Activated B cell treated with CpG ODN at 0.5 μM for 24 hours (primary cell): ENCODE measurements around the gene ASTN1. TPM values are rescaled to one million over a fixed set of nuclear protein-coding genes. Genes with fewer than 3 reads are reported as not detected.

ENCODE experiments used
- ATAC-seq: fragments of 200-7000 bp; cut with Tn5 transposase; one replicate; pipeline ENCODE4 v1.10.0; 2021; ENCODE audit warnings: low read depth, mild to moderate bottlenecking, moderate library complexity
- CTCF ChIA-PET: fragments of 350-600 bp; sonication (Branson Sonifier 250); formaldehyde crosslinking; loops from one replicate; lab custom pipeline; 2021; ENCODE audit warnings: antibody characterized with exemption; lab: Charles Lee
- POLR2A ChIA-PET: fragments of 350-600 bp; sonication (Branson Sonifier 250); formaldehyde crosslinking; loops from one replicate; lab custom pipeline; 2021; ENCODE audit warnings: antibody characterized with exemption; lab: Charles Lee
- DNase-seq: peaks from one replicate; pipeline ENCODE4 v3.0.0; 2022
- H3K27ac Mint-ChIP-seq: one replicate; pipeline ENCODE4 v1.8.0; 2020; ENCODE audit warnings: mixed read lengths
- H3K27me3 Mint-ChIP-seq: one replicate; pipeline ENCODE4 v1.8.0; 2021; ENCODE audit warnings: mixed read lengths
- H3K36me3 Mint-ChIP-seq: one replicate; pipeline ENCODE4 v1.8.0; 2021; ENCODE audit warnings: low read depth, mixed read lengths
- H3K4me1 Mint-ChIP-seq: one replicate; pipeline ENCODE4 v1.8.0; 2021; ENCODE audit warnings: mixed read lengths
- H3K4me3 Mint-ChIP-seq: one replicate; pipeline ENCODE4 v1.8.0; 2020; ENCODE audit warnings: mild to moderate bottlenecking, mixed read lengths
- H3K9me3 Mint-ChIP-seq: one replicate; pipeline ENCODE4 v1.8.0; 2020; ENCODE audit warnings: mixed read lengths
- intact Hi-C: fragments of 100-400 bp; cut with micrococcal nuclease; formaldehyde crosslinking; loops from one replicate; pipeline ENCODE4 v1.15.1; 2024
- total RNA-seq: library from RNA; stranded (reverse); gene quantifications from 2 replicates; pipeline ENCODE4 v1.2.3, GENCODE V29; 2022
- TF ChIP-seq, protein P1 (sequence below): fragments of 200-600 bp; IDR thresholded peaks from one replicate; pipeline ENCODE4 v1.8.0; 2022; ENCODE audit warnings: antibody characterized with exemption, mild to moderate bottlenecking

ASTN1 gene
- total RNA-seq, 1 donor from 2014 or later: not detected

DNA sequence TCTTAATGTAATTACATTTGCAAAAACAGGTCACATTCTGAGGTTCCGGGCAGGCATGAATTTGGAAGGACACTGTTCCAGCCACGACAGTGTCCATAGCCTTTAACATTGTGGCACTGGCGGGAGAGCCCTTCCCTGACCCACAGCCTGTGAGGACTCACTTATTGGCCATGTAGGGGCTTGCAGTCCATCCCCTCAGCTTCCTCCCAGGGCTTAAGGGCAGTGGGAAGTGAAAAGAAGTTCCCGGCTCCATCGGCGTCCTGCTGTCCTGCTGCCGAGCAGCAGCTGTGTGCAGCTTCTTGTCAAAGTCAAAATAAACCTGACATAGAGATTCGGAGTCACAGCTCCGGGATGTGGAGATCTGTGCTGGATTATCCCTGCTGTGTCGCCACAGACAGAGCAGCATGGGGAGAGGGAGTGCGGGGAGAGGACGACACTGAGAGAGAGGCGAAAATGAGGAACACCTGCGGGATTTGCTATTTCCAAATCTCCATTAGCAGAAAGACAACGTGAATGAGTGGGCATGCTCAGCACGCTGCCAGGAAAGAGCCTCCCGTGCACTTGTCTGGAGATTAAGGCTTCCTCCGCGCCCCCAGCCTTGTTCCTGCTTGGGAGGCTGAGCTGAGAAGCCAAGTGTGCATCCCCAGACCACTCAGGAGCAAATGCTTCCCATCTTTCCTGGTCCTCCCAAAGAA lies 260.3 kb downstream of the ASTN1 start:
- ChIA-PET CTCF (no interaction called here), POLR2A (no interaction called here)
- DNase-seq (no peak), ATAC-seq (no peak)
- Mint-ChIP-seq H3K27me3 (peaks cover 14% of the 10 kb centered on the region), H3K4me1 (no peaks in the 10 kb centered on the region), H3K9me3 (no peaks in the 10 kb centered on the region), H3K4me3 (no peak overlapping the region), H3K27ac (no peak overlapping the region), H3K36me3 (no peaks in the 10 kb centered on the region)
- intact Hi-C loops: no loop called here
- TF ChIP-seq, protein P1, sequence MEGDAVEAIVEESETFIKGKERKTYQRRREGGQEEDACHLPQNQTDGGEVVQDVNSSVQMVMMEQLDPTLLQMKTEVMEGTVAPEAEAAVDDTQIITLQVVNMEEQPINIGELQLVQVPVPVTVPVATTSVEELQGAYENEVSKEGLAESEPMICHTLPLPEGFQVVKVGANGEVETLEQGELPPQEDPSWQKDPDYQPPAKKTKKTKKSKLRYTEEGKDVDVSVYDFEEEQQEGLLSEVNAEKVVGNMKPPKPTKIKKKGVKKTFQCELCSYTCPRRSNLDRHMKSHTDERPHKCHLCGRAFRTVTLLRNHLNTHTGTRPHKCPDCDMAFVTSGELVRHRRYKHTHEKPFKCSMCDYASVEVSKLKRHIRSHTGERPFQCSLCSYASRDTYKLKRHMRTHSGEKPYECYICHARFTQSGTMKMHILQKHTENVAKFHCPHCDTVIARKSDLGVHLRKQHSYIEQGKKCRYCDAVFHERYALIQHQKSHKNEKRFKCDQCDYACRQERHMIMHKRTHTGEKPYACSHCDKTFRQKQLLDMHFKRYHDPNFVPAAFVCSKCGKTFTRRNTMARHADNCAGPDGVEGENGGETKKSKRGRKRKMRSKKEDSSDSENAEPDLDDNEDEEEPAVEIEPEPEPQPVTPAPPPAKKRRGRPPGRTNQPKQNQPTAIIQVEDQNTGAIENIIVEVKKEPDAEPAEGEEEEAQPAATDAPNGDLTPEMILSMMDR: no peak

GRCh38 chr1:176903474-176903873 lies 261.0 kb downstream of the ASTN1 start:
- intact Hi-C loops: no loop called here
- DNase-seq (no peak), ATAC-seq (no peak)
- H3K4me1 Mint-ChIP-seq: no peaks in the 10 kb centered on the region
- H3K36me3 Mint-ChIP-seq: no peaks in the 10 kb centered on the region
- H3K9me3 Mint-ChIP-seq: no peaks in the 10 kb centered on the region
- CTCF ChIA-PET: no interaction called here
- POLR2A ChIA-PET: no interaction called here
- H3K4me3 Mint-ChIP-seq: no peak overlapping the region
- no peak overlapping the region for H3K27ac Mint-ChIP-seq
- TF ChIP-seq, protein P1: no peak
- H3K27me3 Mint-ChIP-seq: peaks cover 14% of the 10 kb centered on the region

DNA sequence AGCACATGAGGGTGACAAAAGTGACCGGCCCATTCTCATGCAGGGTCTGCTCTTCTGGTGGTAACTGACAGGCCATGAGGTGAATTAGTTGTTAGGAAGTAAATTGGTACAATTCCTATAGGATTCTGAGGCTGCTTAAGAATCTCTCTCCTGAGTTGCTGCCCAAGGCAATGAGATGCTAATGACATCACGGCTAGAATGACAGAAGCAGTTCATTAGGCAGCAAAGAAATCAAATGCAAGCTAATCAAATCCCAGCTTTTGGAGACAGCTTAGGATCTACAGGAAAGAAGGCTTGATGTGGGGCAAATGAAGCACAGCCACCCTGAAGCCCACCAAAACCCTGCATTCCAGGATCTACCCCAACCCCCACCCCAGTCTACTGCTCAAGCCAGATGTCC lies 265.2 kb downstream of the ASTN1 start:
- TF ChIP-seq, protein P1: no peak
- peaks cover 6% of the 10 kb centered on the region for H3K4me1 Mint-ChIP-seq
- no peaks in the 10 kb centered on the region for H3K9me3 Mint-ChIP-seq
- peaks cover 16% of the 10 kb centered on the region for H3K27me3 Mint-ChIP-seq
- ATAC-seq (no peak), DNase-seq (no peak)
- ChIA-PET POLR2A (no interaction called here), CTCF (no interaction called here)
- H3K4me3 Mint-ChIP-seq: no peak overlapping the region
- H3K36me3 Mint-ChIP-seq: no peaks in the 10 kb centered on the region
- intact Hi-C loops: loop anchor here (5.0 kb wide), 1 partner anchor 458 kb away; no protein-coding TSS in a partner anchor
- no peak overlapping the region for H3K27ac Mint-ChIP-seq

- POLR2A ChIA-PET: no interaction called here
- Mint-ChIP-seq H3K4me1 (peaks cover 6% of the 10 kb centered on the region), H3K9me3 (no peaks in the 10 kb centered on the region), H3K27ac (no peak overlapping the region), H3K4me3 (peak overlapping the region; percentile 47), H3K36me3 (no peaks in the 10 kb centered on the region), H3K27me3 (peaks cover 5% of the 10 kb centered on the region)
- CTCF ChIA-PET: interaction anchor here (0.6 to 0.9 kb wide), 2 partner anchors 11 to 932 kb away, joined by 3 to 4 read pairs; no protein-coding TSS in a partner anchor
- ATAC-seq (no peak), DNase-seq (peak; percentile 23)
- intact Hi-C loops: loop anchor here (1.0 to 5.0 kb wide), 2 partner anchors 284 to 460 kb away; no protein-coding TSS in a partner anchor
- TF ChIP-seq, protein P1: no peak
These were observed 266.9 kb downstream of the ASTN1 start for GRCh38 chr1:176897350-176898236.

- Mint-ChIP-seq H3K27ac (no peak overlapping the region), H3K4me1 (peaks cover 6% of the 10 kb centered on the region), H3K4me3 (no peak overlapping the region), H3K36me3 (no peaks in the 10 kb centered on the region), H3K9me3 (no peaks in the 10 kb centered on the region), H3K27me3 (peaks cover 4% of the 10 kb centered on the region)
- intact Hi-C loops: loop anchor here (5.0 kb wide), 1 partner anchor 461 kb away; no protein-coding TSS in a partner anchor
- DNase-seq: no peak
- ChIA-PET POLR2A (no interaction called here), CTCF (interaction anchor here (1.2 kb wide), 1 partner anchor 13 kb away, joined by 5 read pairs; no protein-coding TSS in a partner anchor)
- TF ChIP-seq, protein P1: no peak
- no peak for ATAC-seq
These were observed 268.3 kb downstream of the ASTN1 start for GRCh38 chr1:176896216-176896615.
